H1 (cell line): ENCODE measurements around the gene ST6GALNAC5.

Experiments used
- BRCA1 ChIP-seq: IDR thresholded peaks from 2 replicates; pipeline ENCODE4 v1.6.1; 2012; ENCODE audit warnings: low read depth, low read length, improper control_type of control experiment
- EGR1 ChIP-seq: IDR thresholded peaks from 2 replicates; pipeline ENCODE4 v1.6.1; 2011; ENCODE audit warnings: low read depth, low read length, borderline replicate concordance
- EP300 ChIP-seq, 2 experiments: IDR thresholded peaks; 1 replicate in 1 of 2; 2 replicates in 1 of 2; pipeline ENCODE4 v1.6.1; 2011 to 2012; ENCODE audit warnings: low read depth in 2 of 2, low read length in 2 of 2, mild to moderate bottlenecking in 2 of 2, borderline replicate concordance in 1 of 2, inconsistent platforms in 1 of 2, moderate library complexity in 1 of 2
- GABPA ChIP-seq: IDR thresholded peaks from 2 replicates; pipeline ENCODE4 v1.6.1; 2011; ENCODE audit warnings: mild to moderate bottlenecking, low read length, moderate library complexity, borderline replicate concordance; ENCODE audit not compliant: insufficient read depth
- HDAC2 ChIP-seq, 2 experiments: fragments of 300-600 bp in 1 of 2; sonication (generic) in 1 of 2; IDR thresholded peaks; 2 replicates each; pipeline ENCODE4 v1.6.1; 2011 to 2012; ENCODE audit warnings: low read depth in 2 of 2, low read length in 2 of 2, mild to moderate bottlenecking in 2 of 2, moderate library complexity in 2 of 2, borderline replicate concordance in 1 of 2, inconsistent platforms in 1 of 2
- JUND ChIP-seq: IDR thresholded peaks from 2 replicates; pipeline ENCODE4 v1.6.1; 2011; ENCODE audit warnings: mild to moderate bottlenecking, improper control_type of control experiment, low read length
- POLR2A ChIP-seq, 2 experiments: IDR thresholded peaks; 1 replicate in 1 of 2; 2 replicates in 1 of 2; pipeline ENCODE4 v1.6.1; 2011; ENCODE audit warnings: low read depth in 2 of 2, low read length in 2 of 2, mild to moderate bottlenecking in 2 of 2; ENCODE audit errors: control extremely low read depth in 1 of 2
- RAD21 ChIP-seq, 2 experiments: IDR thresholded peaks in 1 of 2; conservative IDR thresholded peaks in 1 of 2; 2 replicates each; pipeline ENCODE4 v1.6.1; 2011; ENCODE audit warnings: low read depth in 2 of 2, low read length in 2 of 2, improper control_type of control experiment in 1 of 2, inconsistent platforms in 1 of 2, mild to moderate bottlenecking in 1 of 2, moderate library complexity in 1 of 2
- SIN3A ChIP-seq, 2 experiments: IDR thresholded peaks in 1 of 2; conservative IDR thresholded peaks in 1 of 2; 2 replicates each; pipeline ENCODE4 v1.6.1; 2011 to 2012; ENCODE audit warnings: low read length in 2 of 2, improper control_type of control experiment in 1 of 2, low read depth in 1 of 2, mild to moderate bottlenecking in 1 of 2
- TEAD4 ChIP-seq: IDR thresholded peaks from 2 replicates; pipeline ENCODE4 v1.6.1; 2012; ENCODE audit warnings: low read depth, low read length, inconsistent platforms, mixed read lengths
- ZNF274 ChIP-seq: IDR thresholded peaks from 2 replicates; pipeline ENCODE4 v1.7.0; 2012; ENCODE audit warnings: low read length, borderline replicate concordance; ENCODE audit errors: extremely low read depth
- TF ChIP-seq, protein P1 (sequence below), 3 experiments: IDR thresholded peaks; 1 replicate in 2 of 3; 2 replicates in 1 of 3; pipeline versions ENCODE4 v1.5.1 to v1.6.1; 2011; ENCODE audit warnings: low read length in 3 of 3, mild to moderate bottlenecking in 3 of 3, inconsistent platforms in 2 of 3, low read depth in 1 of 3, moderate library complexity in 1 of 3; ENCODE audit not compliant: insufficient read depth in 1 of 3; ENCODE audit errors: control extremely low read depth in 1 of 3

DNA sequence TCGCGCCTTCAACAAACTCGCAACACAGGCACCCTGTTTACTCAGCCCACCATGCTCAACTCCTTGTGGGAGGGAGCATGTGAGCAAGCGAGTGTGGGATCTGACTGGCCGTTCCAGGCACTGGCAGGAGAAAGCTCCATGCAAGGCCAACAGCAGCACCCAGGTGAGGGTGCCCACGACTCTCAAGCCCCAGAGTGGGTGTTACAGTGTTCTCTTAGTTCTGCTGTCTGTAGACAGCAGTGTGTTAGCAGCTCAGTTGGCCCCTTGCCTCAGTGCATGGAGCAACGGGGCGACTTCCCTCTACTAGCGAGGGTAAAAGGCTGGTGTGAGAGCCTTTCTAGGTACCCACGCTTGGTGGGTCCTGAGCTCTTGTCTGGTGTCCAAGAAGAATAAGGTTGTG lies 237.4 kb downstream of the ST6GALNAC5 start:
- TF ChIP-seq, protein P1, sequence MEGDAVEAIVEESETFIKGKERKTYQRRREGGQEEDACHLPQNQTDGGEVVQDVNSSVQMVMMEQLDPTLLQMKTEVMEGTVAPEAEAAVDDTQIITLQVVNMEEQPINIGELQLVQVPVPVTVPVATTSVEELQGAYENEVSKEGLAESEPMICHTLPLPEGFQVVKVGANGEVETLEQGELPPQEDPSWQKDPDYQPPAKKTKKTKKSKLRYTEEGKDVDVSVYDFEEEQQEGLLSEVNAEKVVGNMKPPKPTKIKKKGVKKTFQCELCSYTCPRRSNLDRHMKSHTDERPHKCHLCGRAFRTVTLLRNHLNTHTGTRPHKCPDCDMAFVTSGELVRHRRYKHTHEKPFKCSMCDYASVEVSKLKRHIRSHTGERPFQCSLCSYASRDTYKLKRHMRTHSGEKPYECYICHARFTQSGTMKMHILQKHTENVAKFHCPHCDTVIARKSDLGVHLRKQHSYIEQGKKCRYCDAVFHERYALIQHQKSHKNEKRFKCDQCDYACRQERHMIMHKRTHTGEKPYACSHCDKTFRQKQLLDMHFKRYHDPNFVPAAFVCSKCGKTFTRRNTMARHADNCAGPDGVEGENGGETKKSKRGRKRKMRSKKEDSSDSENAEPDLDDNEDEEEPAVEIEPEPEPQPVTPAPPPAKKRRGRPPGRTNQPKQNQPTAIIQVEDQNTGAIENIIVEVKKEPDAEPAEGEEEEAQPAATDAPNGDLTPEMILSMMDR (IDR thresholded peaks at IDR 0.05; ENCODE audit: control extremely low read depth in 1 of 3, insufficient read depth in 1 of 3, low read depth in 1 of 3, low read length in 3 of 3), result no peak
- TF ChIP-seq POLR2A (IDR thresholded peaks at IDR 0.05; ENCODE audit: control extremely low read depth in 1 of 2, low read depth in 2 of 2, low read length in 2 of 2) (no peak), EGR1 (no peak), SIN3A (conservative IDR thresholded peaks at IDR 0.05 in 1 of 2, IDR thresholded peaks at IDR 0.05 in 1 of 2; ENCODE audit: low read depth in 1 of 2, low read length in 2 of 2) (no peak), GABPA (no peak), BRCA1 (no peak), JUND (no peak), HDAC2 (IDR thresholded peaks at IDR 0.05; ENCODE audit: borderline replicate concordance in 1 of 2, low read depth in 2 of 2, low read length in 2 of 2) (no peak), EP300 (IDR thresholded peaks at IDR 0.05; ENCODE audit: borderline replicate concordance in 1 of 2, low read depth in 2 of 2, low read length in 2 of 2) (no peak), RAD21 (IDR thresholded peaks at IDR 0.05 in 1 of 2, conservative IDR thresholded peaks at IDR 0.05 in 1 of 2; ENCODE audit: low read depth in 2 of 2, low read length in 2 of 2) (no peak), ZNF274 (no peak), TEAD4 (no peak)
